ENCODE measurements around the gene SOX11.
"Not testable (repeated sequence)": the region's sequence is repeated elsewhere in the genome, so short reads cannot be mapped to it uniquely, and the experiment has no call there.

SOX11 gene

GRCh38 chr2:5691985-5692529 lies at the start of gene SOX11:
TSS of gene SOX11 (plus strand) at chr2:5692384. CDS start at chr2:5692722, 338 bp downstream.
- DNase-seq (ENCODE audit: low spot score), result no peak

GRCh38 chr2:5652734-5653133 lies 39.5 kb upstream of the SOX11 start:
- not testable (repeated sequence) for DNase-seq (ENCODE audit: low spot score)

GRCh38 chr2:5653756-5654155 lies 38.4 kb upstream of the SOX11 start:
- not testable (repeated sequence) for DNase-seq (ENCODE audit: low spot score)

GRCh38 chr2:5657231-5657630 lies 35.0 kb upstream of the SOX11 start:
- no peak for DNase-seq (ENCODE audit: low spot score)

GRCh38 chr2:5660591-5660990 lies 31.6 kb upstream of the SOX11 start:
- DNase-seq (ENCODE audit: low spot score), result no peak

GRCh38 chr2:5661362-5661761 lies 30.8 kb upstream of the SOX11 start:
- DNase-seq (ENCODE audit: low spot score), result no peak

GRCh38 chr2:5664278-5664681 lies 27.9 kb upstream of the SOX11 start:
- no peak for DNase-seq (ENCODE audit: low spot score)

- no peak for DNase-seq (ENCODE audit: low spot score)
Observed at GRCh38 chr2:5665066-5665465, 27.1 kb upstream of the SOX11 start.

- no peak for DNase-seq (ENCODE audit: low spot score)
Observed at GRCh38 chr2:5666798-5667197, 25.4 kb upstream of the SOX11 start.

GRCh38 chr2:5667655-5668054 lies 24.5 kb upstream of the SOX11 start:
- not testable (repeated sequence) for DNase-seq (ENCODE audit: low spot score)

- DNase-seq (ENCODE audit: low spot score), result no peak
Observed at GRCh38 chr2:5668682-5669250, 23.4 kb upstream of the SOX11 start.

GRCh38 chr2:5672749-5673144 lies 19.4 kb upstream of the SOX11 start:
- no peak for DNase-seq (ENCODE audit: low spot score)

GRCh38 chr2:5673145-5674025 lies 18.8 kb upstream of the SOX11 start:
- DNase-seq (ENCODE audit: low spot score), result no peak

GRCh38 chr2:5674026-5674340 lies 18.2 kb upstream of the SOX11 start:
- DNase-seq (ENCODE audit: low spot score), result no peak

- no peak for DNase-seq (ENCODE audit: low spot score)
Observed at GRCh38 chr2:5677133-5677532, 15.1 kb upstream of the SOX11 start.

- DNase-seq (ENCODE audit: low spot score), result no peak
Observed at GRCh38 chr2:5683471-5683870, 8.7 kb upstream of the SOX11 start.

- no peak for DNase-seq (ENCODE audit: low spot score)
Observed at GRCh38 chr2:5685225-5685624, 7.0 kb upstream of the SOX11 start.

GRCh38 chr2:5686068-5686467 lies 6.1 kb upstream of the SOX11 start:
- no peak for DNase-seq (ENCODE audit: low spot score)

GRCh38 chr2:5686536-5686935 lies 5.6 kb upstream of the SOX11 start:
- DNase-seq (ENCODE audit: low spot score), result no peak

- no peak for DNase-seq (ENCODE audit: low spot score)
Observed at GRCh38 chr2:5689750-5690149, 2.4 kb upstream of the SOX11 start.

- no peak for DNase-seq (ENCODE audit: low spot score)
Observed at GRCh38 chr2:5690286-5690685, 1.9 kb upstream of the SOX11 start.

- DNase-seq (ENCODE audit: low spot score), result no peak
Observed at GRCh38 chr2:5690718-5691220, 1.4 kb upstream of the SOX11 start.

- DNase-seq (ENCODE audit: low spot score), result no peak
Observed at GRCh38 chr2:5691221-5691984, 781 bp upstream of the SOX11 start.
